SK-N-SH (cell line): Measurements from ENCODE around the gene SLC35A1.

Experiments
- NRF1 ChIP-seq: IDR thresholded peaks from 2 replicates; pipeline ENCODE4 v1.6.1; 2012; ENCODE audit warnings: low read depth, mild to moderate bottlenecking, low read length
- TF ChIP-seq, protein P1 (sequence below): IDR thresholded peaks from 2 replicates; pipeline ENCODE4 v1.4.0; 2012; ENCODE audit warnings: low read depth
- TF ChIP-seq, protein P2 (sequence below): fragments of 200-600 bp; sonication (generic); IDR thresholded peaks from 2 replicates; pipeline ENCODE4 v1.6.1; 2017; ENCODE audit warnings: antibody characterized with exemption, mild to moderate bottlenecking, moderate library complexity

DNA sequence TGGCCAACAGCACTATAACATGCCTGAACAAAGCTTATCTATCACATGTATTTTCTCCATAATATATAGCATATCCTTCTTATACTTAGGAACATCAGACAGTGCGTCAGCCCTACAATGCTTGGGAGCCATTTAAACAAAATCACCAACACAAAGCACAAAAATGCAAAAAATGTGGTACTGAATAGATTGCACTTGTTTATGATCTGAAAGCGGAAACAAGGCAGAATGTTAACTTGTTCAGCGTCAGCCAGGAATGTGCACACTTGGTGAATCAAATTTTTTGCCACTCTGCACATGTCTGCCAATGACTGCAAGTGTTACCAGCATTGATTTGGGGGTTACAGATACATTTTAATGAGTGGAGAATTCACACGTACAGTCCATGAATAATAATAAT lies 14.8 kb downstream of the SLC35A1 start:
- TF ChIP-seq NRF1 = no peak
- TF ChIP-seq, protein P1, sequence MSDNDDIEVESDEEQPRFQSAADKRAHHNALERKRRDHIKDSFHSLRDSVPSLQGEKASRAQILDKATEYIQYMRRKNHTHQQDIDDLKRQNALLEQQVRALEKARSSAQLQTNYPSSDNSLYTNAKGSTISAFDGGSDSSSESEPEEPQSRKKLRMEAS = no peak
- TF ChIP-seq, protein P2, sequence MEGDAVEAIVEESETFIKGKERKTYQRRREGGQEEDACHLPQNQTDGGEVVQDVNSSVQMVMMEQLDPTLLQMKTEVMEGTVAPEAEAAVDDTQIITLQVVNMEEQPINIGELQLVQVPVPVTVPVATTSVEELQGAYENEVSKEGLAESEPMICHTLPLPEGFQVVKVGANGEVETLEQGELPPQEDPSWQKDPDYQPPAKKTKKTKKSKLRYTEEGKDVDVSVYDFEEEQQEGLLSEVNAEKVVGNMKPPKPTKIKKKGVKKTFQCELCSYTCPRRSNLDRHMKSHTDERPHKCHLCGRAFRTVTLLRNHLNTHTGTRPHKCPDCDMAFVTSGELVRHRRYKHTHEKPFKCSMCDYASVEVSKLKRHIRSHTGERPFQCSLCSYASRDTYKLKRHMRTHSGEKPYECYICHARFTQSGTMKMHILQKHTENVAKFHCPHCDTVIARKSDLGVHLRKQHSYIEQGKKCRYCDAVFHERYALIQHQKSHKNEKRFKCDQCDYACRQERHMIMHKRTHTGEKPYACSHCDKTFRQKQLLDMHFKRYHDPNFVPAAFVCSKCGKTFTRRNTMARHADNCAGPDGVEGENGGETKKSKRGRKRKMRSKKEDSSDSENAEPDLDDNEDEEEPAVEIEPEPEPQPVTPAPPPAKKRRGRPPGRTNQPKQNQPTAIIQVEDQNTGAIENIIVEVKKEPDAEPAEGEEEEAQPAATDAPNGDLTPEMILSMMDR = no peak
